Measurements from ENCODE around the gene MAP2.

Gene MAP2

GRCh38 chr2:209767316-209767715 is 343.5 kb downstream of the MAP2 start:
- DNase-seq (ENCODE audit: low read depth) = no peak
- no peak overlapping the region for H3K4me3 ChIP-seq (ENCODE audit: low read depth, low read length)
- no peak for TF ChIP-seq CTCF (conservative IDR thresholded peaks at IDR 0.05; ENCODE audit: low read depth, low read length)

GRCh38 chr2:209768557-209768956 is 344.7 kb downstream of the MAP2 start:
- DNase-seq (ENCODE audit: low read depth) = no peak
- H3K4me3 ChIP-seq (ENCODE audit: low read depth, low read length) = no peak overlapping the region
- no peak for TF ChIP-seq CTCF (conservative IDR thresholded peaks at IDR 0.05; ENCODE audit: low read depth, low read length)

- peak within 1 kb of the TSS; percentile 44 for H3K4me3 ChIP-seq (ENCODE audit: low read depth, low read length)
- peak; percentile 69 for DNase-seq (ENCODE audit: low read depth)
- no peak for TF ChIP-seq CTCF (conservative IDR thresholded peaks at IDR 0.05; ENCODE audit: low read depth, low read length)
Observed at GRCh38 chr2:209771474-209772289, 347.8 kb downstream of the MAP2 start, which contains the start of gene UNC80. UNC80 (plus strand) TSS chr2:209771832; CDS start chr2:209772073, 241 bp downstream.

- TF ChIP-seq CTCF (conservative IDR thresholded peaks at IDR 0.05; ENCODE audit: low read depth, low read length) = no peak
- no peak overlapping the region for H3K4me3 ChIP-seq (ENCODE audit: low read depth, low read length)
- DNase-seq (ENCODE audit: low read depth) = no peak
Observed at GRCh38 chr2:209772290-209772685, 348.4 kb downstream of the MAP2 start.

- DNase-seq (ENCODE audit: low read depth) = no peak
- no peak overlapping the region for H3K4me3 ChIP-seq (ENCODE audit: low read depth, low read length)
- no peak for TF ChIP-seq CTCF (conservative IDR thresholded peaks at IDR 0.05; ENCODE audit: low read depth, low read length)
Observed at GRCh38 chr2:209773377-209773776, 349.5 kb downstream of the MAP2 start.
